Mucosa of gallbladder (tissue), 1 donor: Measurements from ENCODE around the gene AJAP1. TPM values are rescaled to one million over a fixed set of nuclear protein-coding genes. Genes with fewer than 3 reads are reported as not detected.
"Not testable (repeated sequence)": the region's sequence is repeated elsewhere in the genome, so short reads cannot be mapped to it uniquely, and the experiment has no call there.

ENCODE experiments used
- DNase-seq: peaks from one replicate; pipeline ENCODE4 v3.0.0-alpha.2; 2020; ENCODE audit warnings: low spot score
- total RNA-seq: library from RNA; stranded (reverse); gene quantifications from one replicate; pipeline ENCODE4 v1.2.1, GENCODE V29; 2021
- donor health status: DM: no; HTN: no; CAD: no.

Gene AJAP1, protein sequence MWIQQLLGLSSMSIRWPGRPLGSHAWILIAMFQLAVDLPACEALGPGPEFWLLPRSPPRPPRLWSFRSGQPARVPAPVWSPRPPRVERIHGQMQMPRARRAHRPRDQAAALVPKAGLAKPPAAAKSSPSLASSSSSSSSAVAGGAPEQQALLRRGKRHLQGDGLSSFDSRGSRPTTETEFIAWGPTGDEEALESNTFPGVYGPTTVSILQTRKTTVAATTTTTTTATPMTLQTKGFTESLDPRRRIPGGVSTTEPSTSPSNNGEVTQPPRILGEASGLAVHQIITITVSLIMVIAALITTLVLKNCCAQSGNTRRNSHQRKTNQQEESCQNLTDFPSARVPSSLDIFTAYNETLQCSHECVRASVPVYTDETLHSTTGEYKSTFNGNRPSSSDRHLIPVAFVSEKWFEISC
- 0.43 TPM for total RNA-seq

DNA sequence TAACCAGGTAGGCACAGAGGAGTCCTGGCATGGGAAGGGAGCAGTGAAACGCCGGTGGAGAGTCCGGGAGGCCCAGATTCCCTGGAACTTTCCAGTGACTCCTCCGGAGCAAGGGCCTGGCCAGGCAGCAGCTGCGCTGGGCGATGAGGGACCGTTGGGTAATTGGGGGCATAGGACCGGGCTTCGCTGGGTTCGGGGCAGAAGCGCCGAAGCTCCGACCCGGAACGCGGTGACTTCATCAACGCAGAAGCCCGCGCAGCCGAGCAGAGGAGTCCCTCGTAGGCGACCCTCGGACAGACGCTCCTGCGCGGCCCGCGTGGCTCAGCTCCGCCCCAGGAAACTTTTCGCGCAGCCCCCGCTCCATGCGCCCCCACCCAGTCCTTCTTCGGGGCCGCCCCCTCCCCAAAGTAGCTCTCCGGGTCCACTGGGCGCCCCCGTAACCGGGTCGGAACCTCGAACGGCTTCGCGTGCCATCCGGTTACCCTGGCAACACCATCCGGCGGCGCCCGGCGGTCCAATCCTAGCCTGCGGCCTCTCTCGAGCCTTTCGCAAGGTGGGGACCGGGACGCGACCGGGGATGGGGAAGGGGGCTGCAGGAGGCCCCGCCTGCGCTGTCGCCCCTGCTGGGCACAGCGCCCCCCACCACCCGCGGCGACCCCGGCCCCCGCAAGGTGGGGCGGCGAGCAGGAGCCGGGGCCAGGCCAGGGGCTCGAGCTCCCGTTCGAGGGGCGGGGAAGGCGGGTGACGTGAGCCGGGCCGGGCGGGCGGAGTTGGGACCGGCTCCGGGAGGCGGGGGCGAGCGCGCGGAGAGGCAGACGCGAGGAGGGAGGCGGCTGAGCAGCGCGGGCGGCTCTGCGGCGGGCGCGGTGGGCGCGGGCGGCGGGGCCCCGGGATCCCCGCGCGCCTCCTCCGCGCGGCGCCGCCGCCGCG is at the start of gene AJAP1:
TSS of gene AJAP1 (plus strand) at position 814 of the 930 bp plus-strand sequence. CDS start 817 bp downstream, outside the sequence.
- no peak for DNase-seq

DNA sequence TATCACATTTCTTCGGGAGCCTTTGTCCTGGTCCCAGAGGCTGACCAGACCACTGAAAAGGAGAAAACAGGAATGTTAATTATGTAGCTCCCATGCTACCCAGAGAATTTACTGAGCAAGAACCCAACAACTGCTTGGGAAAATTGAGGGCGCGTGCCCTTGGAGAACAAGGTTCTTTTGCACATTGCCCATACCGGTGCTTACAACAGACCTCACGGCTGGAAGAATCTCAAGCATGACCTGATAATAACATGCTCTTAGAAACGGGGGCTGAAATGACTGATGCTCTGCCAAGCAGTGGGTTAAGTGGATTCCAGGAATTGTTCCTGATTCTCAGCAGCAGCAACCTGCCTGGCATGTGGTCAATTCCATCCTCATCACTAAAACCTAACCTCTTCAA is 49.3 kb upstream of the AJAP1 start:
- no peak for DNase-seq

DNA sequence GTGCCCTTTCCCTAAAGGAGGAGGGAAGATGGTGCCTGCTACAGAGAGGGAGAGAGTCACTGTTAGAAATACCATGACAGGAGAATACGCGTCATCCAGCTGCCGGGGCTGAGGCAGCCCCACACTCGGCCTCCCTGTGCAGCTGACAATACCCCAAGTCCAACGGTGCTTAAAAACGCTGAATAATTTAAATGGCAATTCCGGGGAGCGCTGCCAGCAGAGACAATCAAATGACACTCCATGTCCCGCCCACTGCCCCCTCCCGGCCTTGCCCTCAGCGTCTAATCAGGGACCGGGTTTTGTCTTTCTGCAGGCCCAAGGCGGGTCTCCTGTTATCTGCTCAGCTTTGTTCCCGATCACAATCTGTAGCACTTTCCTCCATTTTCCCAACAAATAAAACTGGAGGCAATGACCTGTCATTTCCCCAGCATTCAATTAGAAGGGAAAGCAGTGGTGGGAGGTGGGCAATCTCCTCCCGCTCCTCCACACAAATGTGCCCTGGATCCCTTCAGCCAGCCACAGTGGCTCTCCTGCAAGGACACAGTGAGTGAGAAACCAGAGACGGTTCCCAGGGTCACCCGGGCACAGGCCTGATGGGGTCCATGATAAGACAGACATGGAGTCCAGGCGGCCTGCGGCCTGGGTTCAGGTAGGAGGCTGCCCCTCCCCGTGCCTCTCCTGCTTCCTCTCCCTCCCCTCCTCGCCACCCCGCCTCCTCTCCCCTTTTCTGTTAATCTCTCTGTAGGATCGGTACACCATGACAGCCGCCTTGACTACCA is 42.7 kb upstream of the AJAP1 start:
- no peak for DNase-seq

DNA sequence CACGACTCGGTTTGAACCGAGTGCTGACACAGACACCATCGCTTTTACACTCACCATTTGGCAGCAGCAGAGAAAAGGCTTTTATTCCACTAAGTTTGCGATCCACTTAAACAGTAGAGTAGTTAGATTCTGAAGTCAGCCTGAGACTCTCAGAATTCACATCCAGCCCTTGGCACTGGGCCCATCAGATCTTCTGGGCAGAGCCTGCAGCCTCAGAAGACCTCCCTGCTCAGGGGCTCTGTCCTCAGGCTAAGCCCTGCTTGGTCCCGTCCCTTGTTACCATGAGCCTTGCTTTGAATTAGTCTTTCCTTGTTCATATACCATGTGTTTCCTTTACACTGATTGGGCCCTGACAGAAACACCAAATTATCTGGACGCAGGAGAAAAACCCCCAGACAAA is 41.4 kb upstream of the AJAP1 start:
- no peak for DNase-seq

DNA sequence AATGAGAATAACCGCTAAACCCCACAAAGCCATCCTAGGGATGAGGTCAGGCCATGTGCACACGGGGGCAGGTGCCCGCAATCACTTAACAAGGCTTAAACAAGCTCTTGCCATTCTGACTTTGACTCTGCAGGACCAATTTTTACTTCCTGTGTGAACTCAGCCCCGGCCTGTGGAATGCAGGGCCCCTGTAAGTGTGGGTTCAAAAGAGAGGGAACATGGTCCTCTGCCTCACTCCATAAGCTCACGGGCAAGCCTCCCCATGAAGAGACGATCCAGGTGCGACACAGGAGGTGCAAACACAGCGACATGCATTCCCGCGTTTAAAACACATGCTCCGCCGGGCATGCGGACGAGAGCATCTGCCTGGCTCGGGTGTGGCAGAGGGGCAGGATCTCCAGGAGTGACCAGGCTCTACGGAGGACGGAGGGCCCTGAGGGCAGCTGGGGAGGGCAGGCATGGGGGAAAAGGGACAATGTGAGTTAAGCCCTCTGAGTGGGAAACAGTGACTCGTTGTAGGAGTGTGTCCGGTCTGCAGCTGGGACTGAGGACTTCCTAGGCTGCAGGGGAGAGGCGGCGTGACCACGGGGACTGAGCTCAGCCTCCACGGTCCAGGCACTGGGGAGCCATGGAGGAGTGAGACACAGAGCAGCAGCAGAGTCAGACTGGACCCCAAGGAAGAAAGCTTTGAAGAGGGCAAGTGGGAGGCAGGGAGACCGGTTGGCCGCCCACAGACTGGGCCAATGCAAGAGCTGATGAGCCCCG is 40.6 kb upstream of the AJAP1 start:
- no peak for DNase-seq

DNA sequence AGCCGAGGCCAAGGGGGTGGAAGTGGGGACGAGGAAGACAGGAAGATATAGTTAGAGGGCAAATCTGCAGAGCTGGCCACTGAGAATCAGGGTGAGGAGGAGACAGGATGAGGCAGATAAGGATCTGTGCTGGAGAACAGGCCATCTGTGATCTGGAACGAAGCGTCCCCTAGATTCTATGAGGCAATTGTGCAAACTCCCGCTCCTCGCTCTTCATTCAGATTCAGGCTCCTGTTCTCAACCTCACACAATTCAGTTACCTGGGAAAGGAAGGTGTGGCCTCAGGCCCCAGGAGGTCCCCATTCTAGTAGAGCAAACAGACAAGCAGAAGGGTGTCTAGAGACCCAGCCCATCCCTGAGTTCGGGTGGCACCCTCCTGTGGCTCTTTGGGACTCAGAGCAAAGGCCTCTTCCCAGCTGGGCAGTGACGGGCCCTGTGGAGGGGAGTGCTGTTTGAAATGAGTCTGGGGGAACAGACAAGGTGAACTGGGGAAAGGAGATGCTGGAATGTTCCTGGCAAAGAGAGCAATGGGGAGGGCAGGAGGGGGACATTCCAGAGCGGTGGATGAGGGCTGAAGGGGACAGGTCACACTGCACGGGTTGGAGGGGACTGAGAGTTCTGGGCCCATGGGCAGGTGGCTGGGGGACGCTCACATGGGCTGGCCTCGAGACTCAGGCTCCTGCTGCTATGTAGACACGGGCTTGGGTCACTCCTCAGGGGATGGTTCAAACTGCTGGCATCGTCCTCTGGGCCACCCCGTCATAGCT is 39.9 kb upstream of the AJAP1 start:
- DNase-seq: no peak

DNA sequence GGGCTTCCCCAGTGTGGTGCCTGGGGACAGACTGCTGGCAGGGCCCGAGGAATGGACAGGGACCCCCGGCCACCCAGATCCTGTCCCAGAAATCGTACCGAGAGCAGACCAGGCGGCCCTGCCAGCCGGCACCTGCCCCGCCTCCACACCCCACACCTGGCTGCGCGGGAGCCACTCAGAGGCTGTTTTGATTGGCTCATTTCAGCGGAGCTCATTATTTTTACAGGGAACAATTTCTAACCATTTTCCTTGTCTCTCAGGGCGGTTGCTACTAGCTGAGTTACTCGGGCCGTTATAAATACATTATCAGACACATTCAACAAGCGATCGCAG is 39.3 kb upstream of the AJAP1 start:
- no peak for DNase-seq

DNA sequence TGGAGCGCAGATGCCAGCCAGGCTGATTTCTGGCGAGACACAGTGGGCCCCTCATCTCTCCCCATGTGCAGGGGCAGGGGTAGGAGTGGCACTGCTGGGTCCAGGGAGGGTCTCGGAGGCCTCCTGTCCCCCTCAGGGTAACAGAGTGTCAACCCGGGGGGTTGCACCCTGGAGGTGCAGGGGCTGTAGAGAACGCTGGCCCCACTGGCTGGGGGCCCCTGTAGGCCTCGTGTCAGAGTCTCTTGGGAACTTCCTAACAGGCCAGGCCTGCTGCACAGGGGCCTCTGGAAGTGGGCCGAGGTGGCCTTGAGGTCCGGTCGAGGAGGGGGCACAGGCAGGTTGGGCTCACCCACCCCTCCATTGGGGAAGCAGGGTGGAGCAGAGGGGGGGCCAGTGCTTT is 38.9 kb upstream of the AJAP1 start:
- no peak for DNase-seq

DNA sequence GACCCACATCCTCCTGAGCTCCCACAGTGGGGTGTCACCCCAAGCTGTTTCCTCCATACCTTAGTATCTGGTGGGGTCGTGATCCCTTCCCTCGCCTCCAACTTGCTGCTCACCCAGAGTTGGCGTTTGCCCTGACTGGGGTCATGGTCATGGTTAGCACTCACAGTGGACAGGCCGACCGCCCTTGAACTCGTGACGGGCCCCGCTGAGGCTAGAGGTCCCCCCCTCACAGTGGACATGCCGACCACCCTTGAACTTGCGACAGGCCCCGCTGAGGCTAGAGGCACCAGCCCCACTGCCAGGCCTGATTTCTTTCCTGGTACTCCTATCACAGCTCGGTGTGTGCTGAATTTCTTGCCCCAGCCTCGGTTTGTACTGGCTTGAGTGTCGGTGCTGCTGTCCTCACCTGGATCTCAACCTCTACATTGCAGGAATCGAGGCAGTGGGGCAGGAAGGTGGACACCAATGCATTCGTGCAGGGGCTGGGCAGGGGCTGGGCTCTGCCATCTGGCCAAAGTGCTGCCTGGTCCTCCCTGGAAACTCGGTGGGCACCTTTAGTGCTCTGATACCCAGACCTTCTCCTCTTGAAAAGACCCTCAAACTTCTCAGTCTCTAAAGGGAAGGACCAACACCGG is 37.5 kb upstream of the AJAP1 start:
- DNase-seq: no peak

DNA sequence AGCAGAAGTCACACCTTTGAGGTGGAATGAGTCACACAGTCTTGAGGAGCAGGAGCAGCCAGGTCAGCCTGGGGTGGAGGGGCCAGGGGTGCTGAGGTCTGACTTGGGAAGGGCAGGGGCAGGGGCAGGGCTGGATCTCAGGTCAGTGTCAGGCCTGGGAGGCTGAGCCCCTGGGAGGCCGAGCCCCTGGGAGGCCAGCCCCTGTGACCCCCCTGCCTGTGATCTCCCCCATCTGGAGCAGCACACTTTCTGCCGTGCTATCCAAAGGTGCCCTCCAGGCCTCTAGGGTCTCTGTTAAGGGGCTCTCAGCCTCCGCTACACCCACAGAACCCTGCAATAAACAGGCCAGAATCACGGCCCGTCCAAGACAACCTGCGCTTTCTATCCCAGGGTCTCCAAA is 36.9 kb upstream of the AJAP1 start:
- no peak for DNase-seq

DNA sequence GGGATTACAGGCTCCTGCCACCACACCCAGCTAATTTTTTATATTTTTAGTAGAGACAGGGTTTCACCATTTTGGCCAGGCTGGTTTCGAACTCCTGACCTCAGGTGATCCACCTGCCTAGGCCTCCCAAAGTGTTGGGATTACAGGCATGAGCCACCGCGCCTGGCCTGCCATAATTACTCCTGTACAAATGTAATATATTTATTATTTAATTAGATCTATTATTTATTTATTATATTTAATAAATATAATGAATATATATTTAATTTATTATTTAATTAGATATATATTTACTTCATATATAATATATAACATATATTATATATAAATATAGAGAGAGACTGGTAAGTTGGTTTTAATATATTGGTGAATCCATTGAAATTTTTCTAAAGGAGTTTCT is 35.6 kb upstream of the AJAP1 start:
- DNase-seq: not testable (repeated sequence)

DNA sequence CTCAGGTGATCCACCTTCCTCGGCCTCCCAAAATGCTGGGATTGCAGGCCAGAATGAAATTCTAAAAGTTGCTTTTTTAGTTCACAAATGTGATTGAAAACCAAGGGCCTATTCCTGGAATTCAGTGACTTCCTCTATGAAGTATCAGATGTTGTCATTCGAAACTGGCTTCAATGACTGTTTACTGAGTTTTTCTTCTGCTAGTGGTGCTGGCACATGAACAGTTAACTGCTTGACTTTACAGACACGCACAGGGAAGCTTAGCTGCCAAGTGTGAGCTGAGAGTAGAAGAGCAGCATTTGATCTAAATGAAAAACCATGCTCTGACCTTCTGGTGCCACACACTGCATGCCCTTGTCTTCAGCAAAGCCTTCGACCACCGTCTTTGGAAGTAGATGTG is 32.8 kb upstream of the AJAP1 start:
- no peak for DNase-seq

DNA sequence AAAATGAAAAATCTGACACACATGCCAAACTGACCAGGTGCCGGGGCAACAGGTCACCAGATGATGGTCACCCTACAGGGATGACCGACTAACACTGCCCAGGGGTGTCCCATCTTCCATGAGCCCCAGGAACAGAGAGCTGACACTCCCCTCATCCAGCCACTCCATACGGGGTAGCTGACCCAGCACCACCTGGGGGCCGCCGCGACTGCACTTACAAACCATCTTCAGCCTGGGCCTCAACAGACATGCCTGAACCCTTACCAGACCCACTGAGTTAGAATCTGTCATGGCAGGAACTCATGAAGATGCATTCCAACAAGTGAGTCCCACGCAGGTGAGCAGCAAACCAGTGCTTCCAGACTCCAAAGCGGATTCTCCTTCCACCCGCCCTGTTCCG is 31.6 kb upstream of the AJAP1 start:
- DNase-seq: no peak

DNA sequence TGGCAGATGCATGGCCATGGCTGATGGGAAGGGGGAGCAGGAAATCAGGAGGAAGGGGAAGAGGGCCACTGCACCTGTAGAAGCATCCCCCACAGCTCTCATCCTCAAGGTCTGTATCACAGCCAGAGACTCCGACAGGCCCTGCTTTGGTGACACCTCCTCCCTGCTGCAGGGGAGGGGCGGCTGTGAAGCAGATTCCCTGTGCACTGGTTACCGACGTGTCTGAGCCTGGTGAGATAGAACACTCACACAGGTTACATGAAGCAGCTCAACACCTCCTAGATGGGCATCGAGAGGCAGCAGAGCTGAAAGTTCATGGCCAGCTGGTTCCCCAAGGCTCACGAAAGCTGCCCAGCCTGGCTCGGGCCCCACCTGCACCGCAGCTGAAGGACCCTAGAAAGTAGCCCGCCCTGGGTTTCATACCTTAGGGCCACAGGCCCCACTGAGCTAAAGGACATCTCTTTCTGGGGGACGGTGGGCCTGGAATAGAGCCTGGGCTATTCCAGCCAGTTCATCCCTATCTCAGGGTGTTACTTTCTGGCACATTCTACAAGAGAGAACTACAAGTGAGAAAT is 30.2 kb upstream of the AJAP1 start:
- DNase-seq: no peak

DNA sequence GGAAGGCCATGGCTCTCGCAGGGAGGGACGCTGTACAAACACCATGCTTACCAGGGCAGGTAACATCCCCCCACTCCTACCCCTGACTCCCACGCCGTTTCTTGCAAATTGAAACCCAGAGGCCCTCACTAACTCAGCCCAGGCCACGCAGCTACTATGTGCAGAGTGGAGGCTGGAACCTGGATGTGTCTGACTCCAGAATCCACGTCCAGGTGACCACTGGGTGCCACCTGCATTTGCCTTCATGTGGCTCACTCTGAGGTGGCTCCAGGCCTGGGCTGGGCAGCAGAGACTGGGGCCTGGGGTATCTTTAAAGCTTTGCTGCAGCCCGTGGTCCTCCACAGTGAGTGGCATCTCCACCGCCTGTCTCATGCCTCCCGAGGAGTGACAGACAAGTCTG is 29.6 kb upstream of the AJAP1 start:
- DNase-seq: no peak

DNA sequence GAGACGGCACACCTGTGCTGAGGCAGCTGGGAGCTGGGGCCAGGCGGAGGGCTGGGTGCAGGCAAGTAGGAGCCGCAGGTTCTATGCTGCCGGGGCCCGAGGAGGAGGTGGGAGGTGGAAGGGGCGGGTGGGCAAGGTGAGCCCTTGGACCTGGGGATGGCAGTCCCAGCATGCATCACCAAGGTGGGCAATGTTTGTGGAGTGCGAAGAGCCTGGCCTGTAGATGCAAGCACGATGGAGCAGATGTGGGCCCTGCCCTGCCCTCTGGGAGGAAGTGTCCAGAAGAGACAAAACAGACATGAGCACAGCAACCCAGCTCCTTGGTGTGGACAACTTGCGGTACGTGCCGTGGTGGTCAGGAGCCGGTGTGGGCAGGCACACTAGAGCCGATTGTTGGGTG is 28.3 kb upstream of the AJAP1 start:
- no peak for DNase-seq

DNA sequence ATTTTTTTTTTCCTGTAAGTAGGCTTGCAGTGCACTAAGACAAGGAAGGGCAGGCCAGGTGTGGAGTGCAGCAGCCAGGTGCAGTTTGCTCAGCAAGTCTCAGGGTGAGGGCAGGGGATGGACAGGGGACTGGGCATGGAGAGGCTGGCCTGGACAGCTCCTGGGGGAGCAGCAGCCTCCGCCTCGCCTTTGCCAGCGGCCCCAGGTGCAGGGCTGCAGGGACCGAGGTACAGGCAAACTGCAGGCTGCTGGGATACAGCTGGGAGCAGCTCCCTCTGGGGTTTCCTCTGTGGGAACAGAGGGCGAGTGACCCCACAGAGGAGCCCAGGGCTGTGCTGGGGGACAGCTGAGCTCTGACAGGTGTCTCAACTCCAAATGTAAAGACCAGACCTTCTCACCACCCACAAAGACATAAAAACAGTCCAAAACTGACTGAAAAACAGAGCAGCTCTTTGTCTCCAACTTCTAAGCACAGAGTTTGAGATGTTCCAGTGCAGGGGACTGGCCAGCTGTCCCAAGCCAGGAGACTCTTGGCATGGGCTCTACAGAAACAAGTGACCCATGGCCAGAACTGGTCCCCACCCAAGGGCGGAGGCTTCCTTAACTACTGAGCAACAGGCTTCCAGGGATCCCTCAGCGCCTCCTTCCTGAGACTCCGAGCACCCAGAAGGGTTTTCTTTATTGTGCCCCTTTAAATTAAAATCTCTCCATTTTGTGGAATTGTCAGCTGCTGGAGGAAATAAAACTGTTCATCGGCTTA is 27.7 kb upstream of the AJAP1 start:
- DNase-seq: no peak

DNA sequence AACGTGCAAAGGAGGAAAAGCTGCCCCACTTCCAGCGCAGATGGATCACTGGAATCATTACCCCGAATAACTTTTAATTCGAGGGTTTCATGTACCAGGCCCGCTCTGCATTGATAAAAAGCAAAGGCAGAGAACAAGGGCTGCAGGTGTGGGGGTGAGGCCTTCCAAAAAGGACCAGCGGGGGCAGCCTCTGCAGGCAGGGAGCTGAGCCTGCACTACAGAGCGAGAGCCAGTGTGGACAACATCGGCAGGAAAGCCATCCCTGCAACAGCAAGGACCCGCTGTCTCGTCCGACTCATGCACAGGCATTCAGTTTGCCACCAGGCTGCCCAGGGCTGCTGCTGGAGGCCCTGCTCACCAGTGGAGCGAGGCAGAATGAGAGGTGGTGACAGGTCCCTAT is 27.1 kb upstream of the AJAP1 start:
- DNase-seq: no peak

DNA sequence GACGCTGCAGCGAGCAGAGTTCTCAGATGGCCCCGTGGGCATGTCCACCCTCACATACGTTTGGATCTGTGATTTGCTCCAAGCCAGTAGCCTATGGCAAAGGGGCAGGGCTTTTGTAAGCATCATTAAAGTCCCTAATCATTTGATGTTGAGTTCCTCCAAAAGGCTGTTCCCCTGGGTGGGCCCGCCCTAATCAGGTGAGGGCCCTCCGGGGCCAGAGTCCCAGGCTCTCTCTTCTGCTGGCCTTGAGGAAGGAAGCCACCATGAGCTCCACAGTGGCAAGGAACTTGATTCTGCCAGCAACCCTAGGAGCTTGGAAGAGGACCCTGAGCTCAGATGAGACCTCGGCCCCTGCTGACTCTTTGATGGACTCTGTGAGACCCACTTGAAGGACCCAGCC is 25.4 kb upstream of the AJAP1 start:
- DNase-seq: no peak
